GM12892 (cell line): ENCODE results near the gene PARD3.

Experiments
- POLR2A ChIP-seq: IDR thresholded peaks from 2 replicates; pipeline ENCODE4 v1.6.1; 2011; ENCODE audit warnings: low read depth, low read length, control low read depth
- POLR2AphosphoS5 ChIP-seq: IDR thresholded peaks from 2 replicates; pipeline ENCODE4 v1.6.1; 2011; ENCODE audit warnings: low read depth, low read length, control low read depth
- TAF1 ChIP-seq: IDR thresholded peaks from 2 replicates; pipeline ENCODE4 v1.6.1; 2011; ENCODE audit warnings: low read depth, mild to moderate bottlenecking, control low read depth, low read length, borderline replicate concordance

DNA sequence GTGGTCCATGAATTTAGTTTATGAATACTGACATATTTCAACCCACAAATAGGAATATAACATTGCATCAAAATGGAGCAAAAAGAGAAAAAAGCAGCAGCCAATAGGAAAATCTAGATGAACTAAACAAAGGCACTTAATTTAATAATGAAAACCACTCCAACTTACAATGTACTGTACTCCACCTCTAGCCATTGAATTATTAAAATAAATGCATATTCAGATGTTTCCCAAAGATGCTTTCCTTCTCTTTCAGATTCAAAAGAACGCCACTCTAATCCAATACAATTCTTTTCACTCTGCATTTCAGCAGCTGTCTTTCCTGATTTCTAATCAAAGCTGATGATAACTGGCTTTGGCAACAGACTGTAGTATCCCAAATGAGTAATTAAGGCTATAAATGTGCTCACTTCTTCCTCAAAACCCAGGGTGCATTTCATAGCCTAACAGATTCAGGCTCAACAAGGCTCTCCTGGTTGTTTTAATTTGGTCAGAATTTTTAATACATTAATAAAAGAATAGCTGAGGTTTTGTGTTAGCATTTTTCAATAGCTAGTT lies 577.1 kb downstream of the PARD3 start:
- no peak for TF ChIP-seq POLR2A
- TF ChIP-seq TAF1 = no peak
- no peak for TF ChIP-seq POLR2AphosphoS5
